GM23248 (cell line): ENCODE results near the gene NGDN.

Source experiments
- EZH2 ChIP-seq: fragments of 200-600 bp; sonication (generic); IDR thresholded peaks from 2 replicates; pipeline ENCODE4 v1.6.1; 2018; ENCODE audit warnings: antibody characterized with exemption, mild to moderate bottlenecking; ENCODE audit not compliant: insufficient read depth, poor library complexity, severe bottlenecking
- EZH2phosphoT487 ChIP-seq: fragments of 200-600 bp; sonication (generic); IDR thresholded peaks from 2 replicates; pipeline ENCODE4 v1.6.1; 2018; ENCODE audit warnings: antibody characterized with exemption, moderate library complexity, mild to moderate bottlenecking, low read depth; ENCODE audit not compliant: insufficient read depth

GRCh38 chr14:23457587-23458445 lies 11.7 kb upstream of the NGDN start:
- TF ChIP-seq EZH2phosphoT487: no peak
- no peak for TF ChIP-seq EZH2
